NCI-H187 treated with DMSO at 0.1 percent for 48 hours (cell line): ENCODE results near the gene MRPL27.
"Not testable (repeated sequence)": the region's sequence is repeated elsewhere in the genome, so short reads cannot be mapped to it uniquely, and the experiment has no call there.

ENCODE experiments used
- DNase-seq: peaks from one replicate; lab custom pipeline; 2025; lab: John Stamatoyannopoulos, UW

MRPL27 gene

DNA sequence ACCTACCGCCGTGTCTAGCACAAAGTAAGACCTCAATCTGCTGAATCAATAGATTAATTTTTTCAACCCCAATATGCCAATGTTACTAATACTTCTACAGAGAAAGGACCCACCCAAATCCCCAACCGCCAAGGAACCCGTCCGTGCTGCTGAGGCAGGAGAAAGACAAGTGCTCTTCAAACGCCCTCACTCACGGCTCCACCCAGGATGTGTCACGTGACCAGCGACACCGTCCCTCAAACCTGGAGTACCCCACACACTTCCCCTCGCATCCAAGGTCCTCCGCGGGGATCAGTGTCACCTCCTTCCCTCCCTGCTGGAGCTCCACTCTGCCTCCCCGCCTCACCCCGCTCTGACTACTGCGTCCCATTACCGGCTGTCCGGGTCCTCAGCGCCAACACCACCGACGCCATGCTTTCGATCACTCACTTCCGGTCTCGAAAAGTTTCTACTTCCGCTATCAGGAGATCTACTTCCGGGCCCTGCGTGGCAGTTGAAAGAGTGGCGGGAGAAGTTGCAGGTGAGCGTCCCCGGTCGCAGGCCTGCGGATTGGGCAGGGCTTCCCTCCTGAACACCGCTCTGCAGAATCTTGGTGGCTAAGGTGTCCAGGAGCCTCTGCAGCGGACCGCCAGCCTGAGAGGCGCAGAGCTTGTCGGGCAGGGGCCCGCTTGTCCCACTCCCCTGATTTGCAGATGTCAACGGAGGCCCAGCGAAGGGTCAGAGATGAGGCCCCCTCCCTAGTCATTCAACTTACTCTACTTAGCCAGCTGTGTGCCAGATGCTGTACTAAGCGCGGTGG lies at the start of gene MRPL27, which contains the start of gene EME1:
MRPL27 (minus strand) TSS at position 427 of the 799 bp plus-strand sequence; CDS start at position 413, 14 bp downstream.
EME1 (plus strand) TSS at position 472 of the 799 bp plus-strand sequence. CDS start 1,980 bp downstream, outside the sequence.
- DNase-seq, result peak; percentile 86

DNA sequence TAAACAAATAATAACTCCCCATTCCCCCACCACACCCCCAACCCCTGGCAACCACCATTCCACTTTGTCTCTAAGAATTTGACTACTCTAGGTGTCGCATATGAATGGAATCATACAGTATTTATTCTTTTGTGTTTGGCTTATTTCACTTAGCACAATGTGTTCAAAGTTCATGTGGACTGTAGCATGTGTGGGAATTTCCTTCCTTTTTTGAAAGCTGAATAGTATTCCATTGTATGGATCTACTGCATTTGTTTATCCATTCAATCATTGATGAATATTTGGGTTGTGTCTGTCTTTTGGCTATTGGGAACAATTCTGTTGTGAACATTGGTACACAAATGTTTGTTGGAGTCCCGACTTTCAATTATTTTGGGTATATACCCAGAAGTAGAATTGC lies 49.8 kb upstream of the MRPL27 start:
- DNase-seq, result no peak

DNA sequence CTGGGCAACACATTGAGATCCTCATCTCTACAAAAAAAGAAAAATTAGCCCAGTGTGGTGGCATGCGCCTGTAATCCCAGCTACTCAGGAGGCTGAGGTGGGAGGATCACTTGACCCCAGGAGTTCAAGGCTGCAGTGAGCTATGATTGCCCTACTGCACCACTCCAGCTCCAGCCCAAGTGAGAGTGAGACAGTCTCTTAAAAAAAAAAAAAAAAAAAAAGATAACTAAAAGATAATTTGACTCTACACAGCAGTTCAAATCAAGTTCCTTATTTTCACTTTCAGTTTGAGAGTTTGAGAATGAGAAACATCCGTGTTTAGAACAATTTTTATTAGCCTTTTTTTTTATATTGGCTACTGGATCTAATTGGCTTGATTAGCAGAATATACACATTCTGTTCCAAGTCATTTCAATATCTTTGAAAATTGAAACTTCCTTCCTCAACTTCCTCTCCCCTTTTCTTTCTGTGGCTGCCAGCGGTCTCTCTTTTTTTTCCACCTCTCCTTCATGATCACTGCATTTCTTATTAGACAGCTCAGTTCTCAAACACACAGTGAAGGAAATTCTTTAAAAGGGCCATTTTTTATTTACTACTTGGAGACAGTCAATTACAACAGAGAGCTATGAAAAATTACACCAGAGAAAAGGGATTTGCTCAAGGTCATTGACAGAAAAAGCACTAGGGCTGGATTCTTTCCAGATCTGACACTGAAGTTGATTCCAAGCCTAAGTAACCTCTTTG lies 48.5 kb upstream of the MRPL27 start:
- no peak for DNase-seq

DNA sequence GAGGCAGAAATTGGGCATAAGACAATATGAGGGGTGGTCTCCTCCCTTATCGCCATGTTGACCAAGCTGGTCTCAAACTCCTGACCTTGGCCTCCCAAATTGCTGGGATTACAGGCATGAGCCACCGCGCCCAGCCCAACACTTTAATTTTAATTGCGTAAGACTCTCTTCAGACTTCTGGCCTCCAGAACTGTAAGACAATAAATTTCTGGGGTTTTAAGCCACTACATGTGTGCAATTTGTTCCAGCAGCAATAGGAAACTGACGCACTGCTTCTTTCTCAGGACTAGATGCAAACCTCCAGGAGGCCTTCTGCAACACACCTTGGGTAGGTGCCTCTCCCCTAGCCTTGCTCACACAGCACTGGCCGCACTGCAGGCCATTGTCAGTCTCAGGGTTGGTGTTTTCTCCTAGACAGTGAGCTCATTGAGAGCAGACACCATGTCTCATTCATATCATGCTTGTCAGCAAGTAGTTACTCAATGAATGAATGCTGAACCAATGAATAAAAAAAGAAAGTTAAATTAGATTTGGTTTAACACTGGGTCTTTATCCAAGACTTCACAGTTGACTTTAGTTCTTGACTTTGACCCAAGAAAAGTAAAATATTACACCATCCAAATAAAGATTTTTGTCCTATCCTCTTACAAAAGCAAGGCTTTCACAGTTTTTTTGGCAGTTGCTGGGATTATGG lies 47.6 kb upstream of the MRPL27 start:
- no peak for DNase-seq

DNA sequence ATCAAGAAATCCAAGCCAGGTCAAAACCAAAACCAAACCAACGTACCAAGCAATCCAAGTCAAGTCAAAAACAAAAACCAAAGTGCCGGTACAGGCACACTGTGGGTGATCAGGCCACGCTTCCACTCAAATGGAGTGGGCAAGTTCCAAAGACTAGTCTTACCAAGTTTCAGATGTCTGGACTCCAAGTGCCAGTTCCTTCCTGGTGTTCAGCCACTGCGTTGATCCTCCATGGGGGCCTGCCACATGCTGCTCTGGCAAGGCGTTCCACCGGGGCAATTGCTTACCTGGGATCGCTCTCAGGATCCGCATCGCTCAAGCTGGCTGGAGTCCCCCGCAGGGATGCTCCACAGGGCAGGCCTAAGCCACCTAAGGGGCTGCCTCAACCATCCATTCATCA lies 46.6 kb upstream of the MRPL27 start:
- DNase-seq, result not testable (repeated sequence)

DNA sequence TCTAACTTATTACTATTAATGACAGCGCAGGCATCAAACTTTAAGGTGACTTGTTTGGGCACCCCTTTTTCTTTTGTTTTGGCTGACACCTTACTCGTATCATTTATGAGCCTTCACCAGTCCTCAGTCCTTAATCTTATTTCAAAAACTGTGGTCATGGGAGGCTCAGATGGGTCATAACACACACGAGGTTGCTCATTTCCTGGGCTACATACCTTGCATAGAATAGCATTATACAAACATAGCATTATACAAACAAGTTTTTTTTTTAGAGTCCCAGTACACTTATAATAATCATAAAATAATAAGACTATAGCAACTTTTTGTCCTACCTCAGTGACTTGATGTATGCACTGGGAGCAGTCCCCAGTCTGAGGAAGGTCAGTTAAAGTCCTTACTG lies 41.8 kb upstream of the MRPL27 start:
- DNase-seq, result no peak

DNA sequence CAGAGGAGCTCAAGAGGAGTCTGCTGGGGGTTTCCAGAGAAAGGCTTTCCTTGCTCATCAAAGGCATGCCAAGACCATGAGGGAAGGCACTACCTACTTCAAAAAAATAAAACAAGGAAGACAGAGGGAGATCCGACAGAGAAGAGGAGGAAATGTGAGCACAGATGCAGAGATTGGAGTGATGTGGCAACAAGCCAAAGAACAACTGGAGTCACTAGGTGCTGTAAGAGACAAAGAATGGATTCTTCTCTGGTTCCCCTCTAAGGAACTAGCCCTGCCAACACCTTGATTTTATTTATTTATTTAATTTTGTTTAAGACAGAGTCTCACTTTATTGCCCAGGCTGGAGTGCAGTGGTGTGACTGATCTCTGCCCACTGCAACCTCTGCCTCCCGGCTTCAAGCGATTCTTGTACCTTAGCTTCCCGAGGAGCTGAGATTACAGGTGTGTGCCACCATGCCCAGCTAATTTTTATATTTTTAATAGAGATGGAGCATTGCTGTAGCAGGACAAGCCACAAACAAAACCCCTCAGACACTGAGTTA lies 39.3 kb upstream of the MRPL27 start:
- no peak for DNase-seq

DNA sequence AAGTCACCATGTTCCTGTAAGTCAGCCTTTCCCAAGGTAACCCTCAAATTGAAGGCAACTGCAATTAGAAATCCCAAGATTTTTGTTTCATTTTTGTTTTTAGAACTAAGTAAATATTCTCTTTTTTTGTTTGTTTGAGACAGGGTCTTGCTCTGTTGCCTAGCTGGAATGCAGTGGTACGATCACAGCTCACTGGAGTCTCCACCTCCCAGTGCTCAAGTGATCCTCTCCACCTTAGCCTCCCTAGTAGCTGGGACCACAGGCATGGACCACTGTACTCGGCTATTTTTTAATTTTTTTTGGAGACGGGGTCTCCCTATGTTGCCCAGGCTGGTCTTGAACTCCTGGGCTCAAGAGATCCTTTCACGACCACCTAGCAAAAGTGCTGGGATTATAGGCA lies 34.9 kb upstream of the MRPL27 start:
- no peak for DNase-seq

DNA sequence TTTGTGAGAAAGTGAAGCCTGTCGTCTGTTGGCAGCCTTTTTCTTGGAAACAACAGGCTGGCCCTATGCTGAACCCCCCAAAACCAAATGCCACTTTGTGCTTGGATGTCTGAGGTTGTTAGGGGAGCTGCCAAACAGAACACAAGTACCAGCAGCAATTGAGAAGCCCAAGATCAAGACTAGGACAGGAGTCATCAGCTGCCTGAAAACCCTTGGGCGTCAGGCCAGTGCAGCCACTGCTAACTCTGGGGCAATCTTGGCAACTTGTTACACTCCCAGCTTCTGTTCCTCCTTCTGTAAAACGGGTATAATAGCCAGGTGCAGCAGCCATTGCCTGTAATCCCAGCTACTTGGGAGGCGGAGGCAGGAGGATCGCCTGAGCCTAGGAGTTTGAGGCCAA lies 33.6 kb upstream of the MRPL27 start:
- no peak for DNase-seq

DNA sequence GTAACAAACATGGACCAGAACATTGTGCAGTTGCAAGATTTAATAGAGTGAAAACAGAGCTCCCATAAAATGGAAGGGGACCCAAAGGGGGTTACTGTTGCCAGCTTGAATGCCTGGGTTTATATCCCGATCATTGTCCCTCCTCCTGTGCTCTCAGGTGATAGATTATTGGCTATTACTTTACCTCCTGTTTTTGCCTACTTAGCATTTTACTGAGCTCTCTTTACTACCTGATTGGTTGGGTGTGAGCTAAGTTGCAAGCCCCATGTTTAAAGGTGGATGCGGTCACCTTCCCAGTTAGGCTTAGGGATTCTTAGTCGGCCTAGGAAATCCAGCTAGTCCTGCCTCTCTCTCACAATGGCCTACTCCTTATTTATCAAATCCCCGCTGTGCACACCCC lies 32.4 kb upstream of the MRPL27 start:
- not testable (repeated sequence) for DNase-seq

DNA sequence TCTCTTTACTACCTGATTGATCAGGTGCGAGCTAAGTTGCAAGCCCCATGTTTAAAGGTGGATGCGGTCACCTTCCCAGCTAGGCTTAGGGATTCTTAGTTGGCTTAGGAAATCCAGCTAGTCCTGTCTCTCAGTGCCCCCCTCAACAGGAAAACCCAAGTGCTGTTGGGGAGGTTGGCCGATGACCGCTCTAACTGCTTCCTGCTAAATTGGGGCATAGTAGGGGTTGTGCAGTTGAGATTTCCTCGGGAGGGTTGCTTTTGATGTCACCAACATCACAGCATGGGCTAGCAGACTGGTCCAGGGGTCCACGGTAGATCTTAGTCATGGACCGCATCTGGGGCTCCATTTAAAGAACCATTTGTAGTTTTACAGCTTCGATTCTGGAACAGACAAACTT lies 26.6 kb upstream of the MRPL27 start:
- not testable (repeated sequence) for DNase-seq

DNA sequence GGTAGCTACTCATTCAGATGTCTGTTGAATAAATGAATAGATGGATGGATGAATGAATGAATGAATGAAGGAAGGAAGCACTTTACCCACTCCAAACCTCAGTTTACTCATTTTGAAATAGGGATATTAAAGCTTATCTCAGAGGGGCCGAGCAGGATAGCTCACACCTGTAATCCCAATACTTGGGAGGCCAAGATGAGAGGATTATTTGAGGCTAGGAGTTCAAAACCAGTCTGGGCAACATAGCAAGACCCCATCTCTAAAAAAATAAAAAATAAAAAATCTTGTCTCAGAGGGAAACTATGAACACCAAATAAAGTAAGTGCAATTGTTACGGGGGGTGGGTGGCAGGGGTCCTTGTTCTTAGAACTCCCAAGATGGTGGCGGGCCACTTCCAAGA lies 25.7 kb upstream of the MRPL27 start:
- not testable (repeated sequence) for DNase-seq

DNA sequence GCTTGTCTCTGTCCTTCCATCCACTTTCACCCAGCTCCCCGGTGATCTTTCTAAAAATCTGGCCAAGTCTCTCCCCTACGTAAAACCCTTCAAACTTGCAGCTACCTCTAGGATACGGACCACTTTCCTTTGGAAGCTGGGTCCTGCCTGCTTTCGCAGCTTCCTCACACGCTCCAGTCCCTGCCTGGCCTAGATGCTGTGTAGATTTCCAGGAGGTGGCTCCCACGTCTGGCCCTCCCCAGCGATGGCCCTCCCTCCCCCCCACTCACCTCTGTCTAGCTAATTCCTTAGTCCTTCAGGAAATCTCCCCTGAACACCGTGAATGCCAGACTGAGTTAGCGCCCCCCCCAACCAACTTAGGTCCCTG lies 24.9 kb upstream of the MRPL27 start:
- DNase-seq, result no peak

DNA sequence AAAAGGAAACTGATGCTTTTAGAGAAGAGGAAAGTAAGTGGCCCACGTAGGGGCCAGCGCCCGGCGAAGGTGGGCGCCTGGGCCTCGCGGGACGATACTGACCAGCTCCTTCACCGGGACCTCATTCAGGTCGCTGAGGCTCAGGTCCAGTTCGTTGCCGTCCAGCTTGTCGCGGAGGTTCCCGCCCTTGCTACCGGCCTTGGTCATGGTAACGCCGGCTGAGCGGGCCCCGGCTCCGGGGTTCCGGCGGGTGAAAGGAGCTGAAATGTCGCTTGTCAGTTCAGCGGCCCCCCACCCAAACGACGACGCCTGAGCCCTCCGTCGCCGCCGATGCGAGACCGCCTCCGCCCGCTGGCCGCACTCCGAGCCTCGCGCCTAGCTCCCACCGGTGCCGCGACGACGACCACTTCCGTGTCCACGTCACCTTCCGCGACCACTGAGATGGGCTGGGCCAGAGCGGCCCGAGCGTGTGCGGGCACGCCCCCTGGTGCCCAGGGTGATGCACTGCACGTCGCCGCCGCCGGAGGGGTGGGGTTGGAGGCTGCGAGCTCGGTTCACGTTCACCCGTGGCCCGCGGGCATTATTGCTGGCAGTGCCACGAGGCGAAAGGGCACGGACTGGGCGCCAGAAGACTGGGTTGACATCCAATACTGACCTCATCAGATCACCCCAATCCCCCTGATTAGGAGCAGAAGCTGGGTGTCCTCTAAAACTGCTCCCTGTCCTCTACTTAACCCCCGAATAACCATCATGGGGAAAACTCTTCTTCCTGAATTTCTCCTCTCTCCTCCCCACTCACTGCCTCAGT lies 24.3 kb upstream of the MRPL27 start, which contains the start of gene LRRC59:
LRRC59 (minus strand) TSS at position 413 of the 808 bp plus-strand sequence; CDS start at position 207, 206 bp downstream.
- DNase-seq, result peak; percentile 9

DNA sequence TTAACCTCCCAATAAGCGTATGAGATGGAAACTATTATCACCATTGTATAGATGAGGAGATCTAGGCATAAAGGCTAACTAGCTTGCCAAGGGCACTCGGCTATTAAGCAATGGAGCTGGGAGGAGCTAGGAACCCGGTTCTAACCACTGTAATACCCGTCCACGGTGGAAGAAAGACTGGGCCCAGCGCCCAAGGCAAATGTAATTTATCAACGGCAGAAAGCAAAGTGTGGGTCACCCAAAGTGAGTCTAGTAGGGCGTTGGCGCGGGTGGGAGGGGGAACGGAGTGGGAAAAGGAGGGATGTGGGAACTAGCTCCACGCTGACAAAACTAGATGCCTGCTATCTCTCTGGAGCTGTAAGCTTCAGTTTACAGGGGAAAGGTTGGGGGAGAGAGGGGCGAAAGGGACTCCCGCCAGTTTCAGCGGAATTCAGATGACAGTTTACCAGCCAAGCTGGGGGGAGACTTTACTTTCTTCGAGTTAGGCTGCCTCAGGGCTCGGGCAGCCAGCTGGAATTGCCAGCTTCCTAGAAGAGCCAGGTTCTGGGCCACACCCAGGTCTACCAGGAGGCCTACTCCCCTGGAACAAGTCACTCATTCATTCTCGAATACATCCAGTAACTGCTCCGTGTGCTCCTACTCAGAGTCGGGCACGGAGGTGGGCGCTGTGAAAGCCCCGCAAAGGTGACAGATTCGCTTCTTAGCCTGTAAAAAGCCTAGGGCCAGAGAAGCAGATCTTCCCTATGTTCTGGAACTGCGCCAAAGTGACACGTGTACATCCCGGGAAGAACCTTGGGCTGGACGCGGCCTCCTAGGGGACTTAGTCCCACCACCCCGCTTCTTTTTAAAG lies 23.5 kb upstream of the MRPL27 start:
- DNase-seq, result no peak

DNA sequence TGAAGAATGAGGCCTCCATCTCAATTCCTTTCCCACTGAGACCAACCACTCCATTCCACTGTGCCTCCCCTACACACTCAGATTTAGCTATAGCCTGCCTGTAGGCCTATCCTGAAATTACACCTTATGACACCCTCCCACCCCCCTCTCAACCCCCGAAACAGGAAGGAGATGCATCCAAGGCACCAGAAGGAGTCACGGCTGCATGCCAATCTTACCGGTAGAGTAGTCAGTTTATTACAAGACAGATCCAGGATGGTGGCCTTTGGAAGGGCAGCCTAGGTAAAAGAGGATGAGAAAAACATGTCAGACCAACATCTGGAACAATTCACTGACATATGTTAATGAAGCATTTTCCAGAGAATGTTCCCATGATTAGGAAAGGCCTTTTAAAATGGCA lies 21.7 kb upstream of the MRPL27 start:
- DNase-seq, result no peak

DNA sequence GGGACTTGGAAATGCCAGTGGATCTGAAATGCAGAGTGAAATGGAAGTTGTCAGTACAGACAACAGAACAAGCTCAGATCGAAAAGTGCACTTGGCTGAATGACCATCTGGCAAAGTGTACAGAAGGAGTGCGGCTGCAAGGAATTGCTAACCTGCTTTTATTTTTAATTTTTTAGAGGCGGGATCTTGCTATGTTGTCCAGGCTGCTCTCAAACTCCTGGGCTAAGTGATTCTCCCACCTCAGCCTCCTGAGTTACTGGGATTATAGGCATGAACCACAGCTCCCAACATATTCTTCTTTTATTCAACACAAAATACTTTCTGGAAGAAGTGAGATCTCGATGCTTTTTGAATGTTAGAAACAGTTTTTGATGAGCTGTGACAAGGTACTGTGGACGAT lies 20.7 kb upstream of the MRPL27 start:
- no peak for DNase-seq

DNA sequence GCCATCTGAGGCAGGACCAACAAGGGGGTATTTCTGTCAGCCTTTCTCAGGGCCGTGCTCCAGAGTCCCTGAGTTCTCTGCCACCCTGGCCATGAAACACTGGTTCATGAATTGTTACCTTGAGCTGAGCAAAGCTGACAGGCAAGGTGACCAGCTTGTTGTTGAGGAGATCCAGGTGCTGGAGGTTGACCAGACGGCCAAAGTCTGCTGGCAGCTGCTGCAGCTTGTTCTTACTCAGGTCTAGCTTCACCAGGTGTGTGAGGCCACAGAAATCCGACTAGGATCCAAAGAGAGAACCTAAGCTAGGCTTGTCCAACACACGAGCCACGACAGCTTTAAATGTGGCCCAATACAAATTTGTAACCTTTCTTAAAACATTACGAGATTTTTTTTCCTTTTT lies 19.6 kb upstream of the MRPL27 start:
- no peak for DNase-seq

DNA sequence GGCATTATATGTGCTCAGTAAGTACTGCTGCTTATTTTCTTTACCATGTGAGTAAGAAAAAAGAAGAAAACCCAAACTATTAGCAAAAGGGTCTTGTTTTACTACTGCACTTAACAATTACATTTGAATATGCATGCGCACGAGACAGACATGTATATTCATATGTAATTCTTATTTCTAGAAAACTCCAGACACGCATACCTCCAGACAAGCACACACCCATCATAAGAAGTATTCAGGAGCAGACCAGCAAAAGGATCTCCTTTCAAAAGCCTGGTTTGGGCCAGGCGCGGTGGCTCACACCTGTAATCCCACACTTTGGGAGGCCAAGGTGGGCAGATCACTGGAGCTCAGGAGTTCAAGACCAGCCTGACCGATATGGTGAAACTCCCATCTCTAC lies 16.6 kb upstream of the MRPL27 start:
- DNase-seq, result no peak

DNA sequence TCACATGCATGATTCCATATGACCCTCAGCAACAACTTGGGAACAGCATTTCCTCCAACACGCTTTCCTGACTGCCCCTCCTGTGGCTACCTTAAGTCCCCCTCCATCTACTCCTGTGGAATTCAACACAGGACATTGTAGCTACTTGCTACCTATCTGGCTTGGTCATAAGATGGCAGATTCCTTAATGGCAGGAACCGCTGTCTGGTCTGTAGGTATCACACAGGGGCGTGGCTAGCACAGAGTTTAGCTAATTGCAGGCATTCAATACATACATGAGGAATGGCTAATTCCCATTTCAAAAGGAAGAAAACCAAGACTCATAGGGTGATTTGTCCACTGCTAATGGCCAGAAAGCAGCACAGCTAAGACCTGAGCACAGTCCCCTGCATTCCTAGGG lies 15.7 kb upstream of the MRPL27 start:
- DNase-seq, result no peak

DNA sequence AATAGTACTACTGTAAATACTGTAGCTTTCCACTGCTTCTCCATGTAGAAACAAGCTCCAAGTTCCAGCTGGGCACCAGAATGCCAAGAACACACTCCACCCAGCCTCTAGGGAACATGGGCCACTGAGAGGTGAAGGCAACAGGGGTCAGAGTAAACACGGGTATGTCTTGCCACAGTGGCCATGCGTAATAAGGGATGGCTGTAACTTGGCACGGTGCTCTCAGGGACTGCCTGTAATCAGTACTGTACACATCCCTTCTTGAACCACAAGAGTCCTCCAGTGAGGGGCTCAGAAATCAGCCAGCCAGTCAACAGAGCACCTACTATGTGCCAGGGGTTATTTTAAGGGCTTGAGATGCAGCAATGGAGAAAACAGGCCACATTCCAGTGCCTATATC lies 13.5 kb upstream of the MRPL27 start:
- no peak for DNase-seq
